ENCODE results near the gene OR5H14.

- TF ChIP-seq POLR2A (IDR thresholded peaks at IDR 0.05) (no peak), CTCF (IDR thresholded peaks at IDR 0.05) (no peak)
These were observed 37.3 kb upstream of the OR5H14 start for GRCh38 chr3:98109807-98110549.
